Stimulated activated CD4-positive, alpha-beta T cell treated with anti-CD3 and anti-CD28 coated beads, Interleukin-12 subunit alpha, Interleukin-12 subunit beta, amount 100 ng/mL, for 4 hours (primary cell): ENCODE results near the gene UGT1A10.

Experiments
- DNase-seq: peaks from one replicate; pipeline ENCODE4 v3.0.0-alpha.2; 2020

The UGT1A10 gene

GRCh38 chr2:233656443-233656842 lies 20.2 kb downstream of the UGT1A10 start:
- no peak for DNase-seq

GRCh38 chr2:233658610-233659009 lies 22.4 kb downstream of the UGT1A10 start:
- no peak for DNase-seq

DNA sequence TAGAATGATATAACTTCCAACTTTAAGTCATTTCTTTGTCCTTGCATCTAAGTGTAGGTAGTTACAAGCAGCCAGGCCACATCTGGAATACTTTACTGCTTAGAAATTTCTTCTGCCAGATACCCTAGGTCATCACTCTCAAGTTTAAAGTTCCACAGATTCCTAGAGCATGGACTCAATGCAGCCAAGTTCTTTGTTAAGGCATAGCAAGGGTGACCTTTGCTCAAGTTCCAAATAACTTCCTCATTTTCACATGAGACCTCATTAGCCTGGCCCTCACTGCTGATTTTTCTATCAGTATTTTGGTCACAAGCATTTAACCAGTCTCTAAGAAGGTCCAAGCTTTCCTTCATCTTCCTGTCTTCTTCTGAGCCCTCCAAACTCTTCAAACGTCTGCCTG lies 27.7 kb downstream of the UGT1A10 start:
- DNase-seq, result no peak

DNA sequence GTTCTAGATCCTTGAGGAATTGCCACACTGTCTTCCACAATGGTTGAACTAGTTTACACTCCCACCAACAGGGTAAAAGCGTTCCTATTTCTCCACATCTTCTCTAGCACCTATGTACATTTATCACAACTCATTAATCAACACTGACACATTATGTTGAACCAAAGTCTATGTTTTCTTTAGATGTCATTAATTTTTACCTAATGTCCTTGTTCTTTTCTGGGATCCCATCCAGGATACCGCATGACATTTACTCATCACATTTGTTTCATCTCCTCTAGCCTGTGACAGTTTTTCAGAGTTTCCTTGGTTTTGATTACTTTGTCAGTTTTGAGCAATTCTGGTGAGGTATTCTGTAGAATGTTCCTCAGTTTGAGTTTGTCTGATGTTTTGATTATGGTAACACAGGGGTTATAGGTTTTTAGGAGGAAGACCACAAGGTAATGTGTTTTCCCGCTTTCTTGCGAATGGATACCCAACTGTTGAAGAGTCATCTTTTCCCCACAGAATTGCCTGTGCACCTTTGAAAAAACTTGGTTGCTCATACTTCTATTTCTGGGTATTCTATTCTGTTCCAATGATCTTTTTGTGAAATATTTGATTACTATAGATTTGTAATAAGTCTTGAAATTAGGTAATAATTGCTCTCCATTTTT lies 32.5 kb downstream of the UGT1A10 start:
- DNase-seq, result no peak

GRCh38 chr2:233671290-233672161 lies 35.3 kb downstream of the UGT1A10 start, which contains the start of gene UGT1A9:
TSS of gene UGT1A9 (plus strand) at chr2:233671898. CDS start at chr2:233671935, 37 bp downstream.
- no peak for DNase-seq

DNA sequence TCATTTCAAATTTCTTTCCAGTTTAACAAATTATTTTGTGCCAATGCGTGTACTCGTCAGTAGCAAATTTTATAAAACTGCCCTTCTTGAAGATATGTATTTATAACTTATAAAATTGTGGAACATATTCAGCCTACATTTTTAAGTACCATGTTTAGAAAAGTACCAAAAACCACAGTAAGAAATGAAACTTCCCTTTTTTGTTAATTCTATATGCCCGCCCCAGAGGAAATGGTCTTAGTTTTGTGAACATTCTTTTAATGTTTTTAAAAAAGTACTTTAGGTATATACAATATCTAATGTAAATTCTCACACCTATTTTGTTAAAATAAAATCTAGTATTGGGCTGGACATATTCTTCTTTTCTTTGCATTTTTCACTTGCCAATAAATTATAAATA lies 36.6 kb downstream of the UGT1A10 start:
- DNase-seq, result no peak

- DNase-seq, result no peak
Measured at GRCh38 chr2:233673896-233674295, 37.6 kb downstream of the UGT1A10 start.

GRCh38 chr2:233674314-233674713 lies 38.1 kb downstream of the UGT1A10 start:
- no peak for DNase-seq

DNA sequence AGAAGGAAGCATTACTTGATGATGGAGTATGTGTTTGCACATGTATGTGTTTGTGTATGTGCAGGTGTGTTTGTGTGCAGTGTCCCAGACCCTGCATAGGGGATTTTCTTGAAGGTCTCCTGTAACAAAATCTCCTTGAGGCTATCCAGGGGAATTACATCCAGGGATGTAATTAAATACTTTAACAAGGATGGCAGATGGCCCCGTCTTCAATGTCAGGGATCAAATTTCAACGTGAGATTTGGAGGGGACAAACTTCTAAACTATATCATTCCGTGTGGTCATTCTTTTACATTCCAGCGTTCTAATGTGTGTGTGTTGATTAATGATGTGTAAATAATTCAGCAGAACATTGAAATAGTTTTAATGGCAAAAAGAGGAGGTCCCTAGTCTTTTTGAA lies 38.7 kb downstream of the UGT1A10 start:
- no peak for DNase-seq

GRCh38 chr2:233676046-233676445 lies 39.8 kb downstream of the UGT1A10 start:
- no peak for DNase-seq

DNA sequence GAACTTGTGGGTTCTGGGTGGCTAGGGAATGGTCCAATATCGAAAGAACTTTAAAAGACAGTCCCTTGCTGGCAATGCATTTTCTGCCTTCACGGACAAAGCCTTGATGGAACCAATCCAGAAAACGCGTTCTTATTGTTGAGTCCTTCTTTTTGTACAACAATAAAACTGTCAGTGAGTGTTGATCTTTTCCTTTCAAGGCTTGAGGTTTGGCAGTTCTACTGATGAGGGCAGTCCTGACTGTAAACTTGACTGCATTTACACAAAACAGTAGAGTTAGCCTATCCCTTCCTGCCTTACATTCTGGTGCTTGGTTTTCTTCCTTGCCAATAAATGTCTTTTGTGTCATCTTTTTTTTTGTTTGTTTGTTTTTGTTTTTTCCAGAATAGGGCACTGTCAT lies 42.9 kb downstream of the UGT1A10 start:
- DNase-seq, result no peak

- DNase-seq, result no peak
Measured at GRCh38 chr2:233680361-233681045, 44.3 kb downstream of the UGT1A10 start.

DNA sequence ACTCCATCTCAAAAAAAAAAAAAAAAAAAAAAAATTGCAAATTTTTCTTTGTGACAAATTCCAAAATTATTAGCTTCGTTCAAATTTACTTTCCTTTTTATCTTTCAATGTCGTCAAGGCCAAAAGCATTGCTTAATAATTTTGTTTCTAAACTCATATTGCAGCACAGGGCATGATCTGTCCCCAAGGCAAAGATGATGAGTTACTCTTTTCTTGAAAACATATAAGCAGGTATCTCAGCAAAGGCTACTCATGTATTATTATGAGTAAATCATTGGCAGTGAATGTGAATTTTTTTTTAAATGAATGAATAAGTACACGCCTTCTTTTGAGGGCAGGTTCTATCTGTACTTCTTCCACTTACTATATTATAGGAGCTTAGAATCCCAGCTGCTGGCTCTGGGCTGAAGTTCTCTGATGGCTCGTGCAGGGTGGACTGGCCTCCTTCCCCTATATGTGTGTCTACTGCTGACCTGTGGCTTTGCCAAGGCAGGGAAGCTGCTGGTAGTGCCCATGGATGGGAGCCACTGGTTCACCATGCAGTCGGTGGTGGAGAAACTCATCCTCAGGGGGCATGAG lies 45.4 kb downstream of the UGT1A10 start, which contains the start of gene UGT1A7:
UGT1A7 (plus strand) TSS at position 381 of the 579 bp plus-strand sequence; CDS start at position 418, 37 bp downstream.
- DNase-seq, result no peak

DNA sequence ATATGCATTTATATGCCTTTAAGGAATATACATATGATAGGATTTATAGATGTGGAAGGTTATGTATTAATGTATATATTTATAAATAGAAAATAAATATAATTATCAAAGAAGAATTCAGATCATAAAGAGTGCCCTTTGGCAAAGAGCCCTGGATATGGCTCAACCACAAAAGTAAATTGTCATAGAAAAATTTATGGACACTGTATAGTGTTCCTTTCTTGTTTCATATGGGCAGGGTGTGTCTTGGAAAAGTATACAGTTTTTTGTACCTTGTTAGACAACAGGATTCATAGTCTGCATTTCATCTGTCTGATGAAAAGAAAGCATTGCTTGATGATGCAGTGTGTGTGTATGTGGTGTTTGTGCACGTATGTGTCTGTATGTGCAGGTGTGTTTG lies 48.4 kb downstream of the UGT1A10 start:
- DNase-seq, result no peak

DNA sequence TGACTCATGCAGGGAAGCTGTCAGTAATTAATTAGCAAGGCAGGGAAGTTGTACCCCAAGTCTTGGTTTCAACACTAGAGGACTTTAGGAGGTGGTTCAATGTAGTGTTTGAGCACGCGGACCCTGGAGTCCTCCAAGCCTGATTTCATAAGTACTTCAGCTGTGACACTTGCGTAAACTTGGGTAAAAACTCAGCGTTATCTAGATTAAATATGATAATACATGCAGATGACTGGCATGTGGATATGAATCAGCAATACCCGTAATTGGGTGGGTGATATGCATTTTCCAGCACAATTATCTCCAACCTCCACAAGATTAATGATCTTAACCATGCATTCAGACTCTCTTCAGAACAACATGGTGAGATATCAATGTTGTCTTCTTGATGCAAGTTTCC lies 50.7 kb downstream of the UGT1A10 start:
- no peak for DNase-seq

DNA sequence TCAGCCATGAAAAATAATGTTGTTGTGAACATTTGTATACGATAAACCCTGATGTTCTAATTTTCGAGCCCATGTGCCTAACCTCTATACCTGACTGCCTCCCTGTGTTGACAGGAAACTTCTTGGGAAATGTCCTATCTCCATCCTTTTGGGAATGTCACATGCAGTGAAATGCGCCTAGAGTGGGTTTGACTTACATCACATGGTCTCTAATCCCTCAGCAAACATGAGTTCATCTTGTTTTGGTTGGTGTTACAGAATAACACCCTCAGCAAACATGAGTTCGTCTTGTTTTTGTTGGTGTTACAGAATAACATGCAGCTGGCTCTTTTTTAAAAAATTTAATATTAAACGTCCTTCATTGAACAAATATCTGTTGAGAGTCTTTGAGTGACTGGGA lies 52.1 kb downstream of the UGT1A10 start:
- DNase-seq, result no peak

DNA sequence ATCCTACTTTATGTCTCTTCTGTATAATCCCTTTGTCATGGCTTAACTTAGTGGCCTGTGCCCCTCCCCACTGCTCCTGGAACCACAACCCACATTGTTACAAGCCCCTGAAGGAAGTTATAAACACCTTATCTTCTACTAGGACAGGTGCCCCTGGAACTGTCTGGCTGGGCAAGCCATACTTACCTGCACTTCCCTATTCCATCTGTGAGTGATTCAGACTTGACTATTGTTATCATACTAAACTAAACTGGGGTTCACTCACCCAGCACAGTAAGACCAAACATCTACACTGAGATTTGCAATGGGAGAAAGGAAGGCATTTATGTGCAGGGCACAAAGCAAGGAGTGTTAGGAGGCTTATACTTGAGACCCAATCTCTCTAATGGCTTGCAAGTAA lies 52.8 kb downstream of the UGT1A10 start:
- DNase-seq, result no peak

GRCh38 chr2:233689501-233689900 lies 53.3 kb downstream of the UGT1A10 start:
- no peak for DNase-seq

DNA sequence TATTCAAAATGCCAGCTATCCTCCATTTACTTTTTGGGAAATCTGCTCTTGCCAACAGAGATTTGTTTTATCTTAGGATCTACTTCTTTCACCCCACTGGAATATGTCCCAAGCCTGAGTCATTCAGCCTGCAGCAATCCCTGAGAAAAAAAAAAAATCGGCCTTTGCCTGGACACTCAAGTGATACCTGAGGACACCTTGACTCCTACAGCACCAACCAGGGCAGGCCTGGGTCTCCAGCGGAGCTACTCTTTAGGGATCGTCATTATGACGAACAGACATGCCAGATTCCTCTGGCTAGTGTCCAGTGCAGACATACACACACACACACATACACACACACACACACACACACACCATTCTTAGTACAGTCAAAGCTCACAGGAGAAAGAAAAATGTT lies 54.2 kb downstream of the UGT1A10 start:
- DNase-seq, result no peak

DNA sequence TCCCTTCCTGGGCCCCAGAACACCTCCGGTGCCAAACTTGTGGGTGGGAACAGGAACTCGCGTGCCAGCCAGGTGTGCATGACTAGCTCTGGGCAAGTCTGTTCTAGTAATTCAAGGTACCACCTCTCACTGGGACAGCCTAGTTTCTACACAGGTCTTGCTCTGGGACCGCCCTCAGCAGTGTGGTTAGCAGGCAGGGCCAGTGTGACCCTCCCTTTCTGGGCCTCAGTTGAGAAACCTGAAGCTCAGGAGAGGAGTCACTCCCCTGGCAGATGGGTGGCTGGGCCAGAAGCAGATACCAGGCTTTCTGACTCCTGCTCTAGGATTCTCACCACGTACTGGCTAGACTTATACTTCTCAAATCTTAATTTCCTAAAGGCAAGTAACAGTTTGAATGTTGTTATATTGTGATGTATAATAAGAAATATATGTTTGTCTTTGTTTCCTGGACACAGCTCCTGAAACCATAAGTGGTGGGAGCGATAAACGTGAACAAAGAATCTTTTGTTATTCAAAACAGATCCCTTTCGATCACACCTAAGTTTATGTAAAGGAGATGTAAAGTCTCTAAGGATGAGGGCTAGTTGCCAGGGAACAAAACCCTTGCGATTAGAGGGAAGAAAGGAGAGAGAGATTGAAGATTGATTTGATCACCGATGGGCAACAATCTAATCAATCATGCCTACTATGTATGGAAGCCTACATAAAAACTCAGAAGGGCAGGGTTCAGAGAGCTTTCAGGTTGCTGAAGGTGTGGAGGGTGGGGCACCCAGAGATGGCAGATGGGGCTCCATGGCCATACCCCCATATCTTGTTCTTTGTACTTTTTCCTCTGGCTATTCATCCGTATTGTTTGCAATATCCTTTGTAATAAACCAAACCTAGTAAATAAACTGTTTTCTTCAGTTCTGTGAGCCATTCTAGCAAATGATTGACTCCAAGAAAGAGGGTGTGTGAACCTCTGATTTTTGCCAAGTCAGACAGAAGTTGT lies 55.5 kb downstream of the UGT1A10 start:
- DNase-seq, result no peak

DNA sequence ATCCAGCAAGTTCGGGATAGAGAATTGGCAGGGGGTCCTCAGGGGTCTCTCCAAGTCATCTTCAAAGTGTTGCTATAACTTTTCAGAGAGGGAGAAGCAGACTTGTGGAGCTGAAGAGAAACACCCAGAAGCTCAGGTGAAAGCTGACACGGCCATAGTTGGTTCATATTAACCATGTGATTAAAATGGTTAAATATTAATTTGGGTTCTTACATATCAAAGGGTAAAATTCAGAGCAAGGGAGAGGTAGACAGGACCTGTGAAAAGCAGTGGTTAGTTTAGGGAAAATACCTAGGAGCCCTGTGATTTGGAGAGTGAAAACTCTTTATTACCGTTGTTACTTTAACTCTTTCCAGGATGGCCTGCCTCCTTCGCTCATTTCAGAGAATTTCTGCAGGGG lies 56.4 kb downstream of the UGT1A10 start, which contains the start of gene UGT1A6:
UGT1A6 (plus strand) TSS at position 243 of the 400 bp plus-strand sequence; CDS start at position 358, 115 bp downstream.
- DNase-seq, result no peak

- DNase-seq, result no peak
Measured at GRCh38 chr2:233693963-233694362, 57.7 kb downstream of the UGT1A10 start.
